DND-41 (cell line): Measurements from ENCODE around the gene SOCS7.

Experiments
- ATAC-seq: fragments of 200-7000 bp; cut with Tn5 transposase; 3 replicates; pipeline ENCODE4 v1.9.1; 2021; ENCODE audit warnings: low read depth; ENCODE audit not compliant: insufficient read depth
- DNase-seq: peaks from one replicate; pipeline ENCODE4 v3.0.0-alpha.2; 2020
- H2AFZ ChIP-seq: 2 replicates; pipeline ENCODE4 v1.6.0; 2012; ENCODE audit warnings: low read depth, low read length
- H3K27ac ChIP-seq: 2 replicates; pipeline ENCODE4 v1.5.1; 2012; ENCODE audit warnings: low read length, inconsistent platforms
- H3K27me3 ChIP-seq: fragments of 200-600 bp; sonication (generic); 2 replicates; pipeline ENCODE4 v1.6.0; 2012; ENCODE audit warnings: low read length, mild to moderate bottlenecking, inconsistent platforms; ENCODE audit not compliant: insufficient read depth, poor library complexity
- H3K36me3 ChIP-seq: 2 replicates; pipeline ENCODE4 v1.5.1; 2012; ENCODE audit warnings: low read length, inconsistent platforms; ENCODE audit not compliant: insufficient read depth
- H3K4me1 ChIP-seq: 2 replicates; pipeline ENCODE4 v1.5.1; 2012; ENCODE audit warnings: mild to moderate bottlenecking, low read length; ENCODE audit not compliant: insufficient read depth
- H3K4me2 ChIP-seq: 2 replicates; pipeline ENCODE4 v1.6.0; 2012; ENCODE audit warnings: mild to moderate bottlenecking, moderate library complexity, low read length, inconsistent platforms; ENCODE audit not compliant: insufficient read depth
- H3K4me3 ChIP-seq, 2 experiments: fragments of 200-600 bp in 1 of 2; shearing (Covaris generic) in 1 of 2; 2 replicates each; pipeline ENCODE4 v1.5.1; 2012 to 2016; ENCODE audit warnings: inconsistent platforms in 2 of 2, low read length in 2 of 2, mild to moderate bottlenecking in 2 of 2, low read depth in 1 of 2, moderate library complexity in 1 of 2
- H3K79me2 ChIP-seq: 2 replicates; pipeline ENCODE4 v1.6.0; 2012; ENCODE audit warnings: low read length, inconsistent platforms; ENCODE audit not compliant: insufficient read depth
- H3K9ac ChIP-seq: 2 replicates; pipeline ENCODE4 v1.6.0; 2012; ENCODE audit warnings: low read depth, mild to moderate bottlenecking, inconsistent platforms, low read length, moderate library complexity
- H3K9me3 ChIP-seq: 2 replicates; pipeline ENCODE4 v1.5.1; 2012; ENCODE audit warnings: low read length, moderate library complexity, mild to moderate bottlenecking, inconsistent platforms; ENCODE audit not compliant: insufficient read depth, severe bottlenecking
- H4K20me1 ChIP-seq: 2 replicates; pipeline ENCODE4 v1.6.0; 2012; ENCODE audit warnings: low read length; ENCODE audit not compliant: insufficient read depth
- EZH2 ChIP-seq: IDR thresholded peaks from 3 replicates; pipeline ENCODE4 v1.6.1; 2012; ENCODE audit warnings: borderline replicate concordance, low read depth, mild to moderate bottlenecking, moderate library complexity, low read length, inconsistent platforms; ENCODE audit not compliant: severe bottlenecking
- TF ChIP-seq, protein P1 (sequence below): IDR thresholded peaks from 2 replicates; pipeline ENCODE4 v1.5.1; 2012; ENCODE audit warnings: borderline replicate concordance, low read length, moderate library complexity, mild to moderate bottlenecking; ENCODE audit not compliant: poor library complexity, severe bottlenecking; ENCODE audit errors: extremely low read depth

The SOCS7 gene

DNA sequence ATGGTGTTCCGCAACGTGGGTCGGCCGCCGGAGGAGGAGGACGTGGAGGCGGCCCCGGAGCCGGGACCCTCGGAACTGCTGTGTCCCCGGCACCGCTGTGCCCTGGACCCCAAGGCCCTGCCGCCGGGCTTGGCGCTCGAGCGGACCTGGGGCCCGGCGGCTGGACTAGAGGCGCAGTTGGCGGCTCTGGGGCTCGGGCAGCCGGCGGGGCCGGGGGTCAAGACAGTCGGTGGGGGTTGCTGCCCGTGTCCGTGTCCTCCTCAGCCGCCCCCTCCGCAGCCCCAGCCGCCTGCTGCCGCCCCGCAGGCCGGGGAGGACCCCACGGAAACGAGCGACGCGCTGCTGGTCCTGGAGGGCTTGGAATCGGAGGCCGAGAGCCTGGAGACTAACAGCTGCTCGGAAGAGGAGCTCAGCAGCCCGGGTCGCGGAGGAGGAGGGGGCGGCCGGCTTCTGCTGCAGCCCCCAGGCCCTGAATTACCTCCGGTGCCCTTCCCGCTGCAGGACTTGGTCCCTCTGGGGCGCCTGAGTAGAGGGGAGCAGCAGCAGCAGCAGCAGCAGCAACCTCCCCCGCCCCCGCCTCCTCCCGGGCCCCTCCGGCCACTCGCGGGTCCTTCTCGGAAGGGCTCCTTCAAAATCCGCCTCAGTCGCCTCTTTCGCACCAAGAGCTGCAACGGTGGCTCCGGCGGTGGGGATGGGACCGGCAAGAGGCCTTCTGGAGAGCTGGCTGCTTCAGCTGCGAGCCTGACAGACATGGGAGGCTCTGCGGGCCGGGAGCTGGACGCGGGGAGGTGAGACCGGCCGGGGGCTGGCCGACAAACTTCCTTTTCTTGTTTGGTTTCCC lies 821 bp downstream of the SOCS7 start:
- H3K27ac ChIP-seq: peak overlapping the region; percentile 49
- peak; percentile 44 for DNase-seq
- H3K4me3 ChIP-seq: peak overlapping the region; percentile 61 to 73
- peak overlapping the region; percentile 53; the same call in 1 of the 2 replicates for H2AFZ ChIP-seq
- H4K20me1 ChIP-seq: peaks cover 33% of the 10 kb centered on the region
- peaks cover 55% of the 10 kb centered on the region for H3K79me2 ChIP-seq
- peaks cover 4% of the 10 kb centered on the region; the same call in 1 of the 2 replicates for H3K36me3 ChIP-seq
- H3K4me1 ChIP-seq: peaks cover 65% of the 10 kb centered on the region
- peak; percentile 15; the same call in 2 of the 3 replicates for ATAC-seq
- H3K9me3 ChIP-seq: no peaks in the 10 kb centered on the region
- H3K4me2 ChIP-seq: peak overlapping the region; percentile 91
- TF ChIP-seq, protein P1, sequence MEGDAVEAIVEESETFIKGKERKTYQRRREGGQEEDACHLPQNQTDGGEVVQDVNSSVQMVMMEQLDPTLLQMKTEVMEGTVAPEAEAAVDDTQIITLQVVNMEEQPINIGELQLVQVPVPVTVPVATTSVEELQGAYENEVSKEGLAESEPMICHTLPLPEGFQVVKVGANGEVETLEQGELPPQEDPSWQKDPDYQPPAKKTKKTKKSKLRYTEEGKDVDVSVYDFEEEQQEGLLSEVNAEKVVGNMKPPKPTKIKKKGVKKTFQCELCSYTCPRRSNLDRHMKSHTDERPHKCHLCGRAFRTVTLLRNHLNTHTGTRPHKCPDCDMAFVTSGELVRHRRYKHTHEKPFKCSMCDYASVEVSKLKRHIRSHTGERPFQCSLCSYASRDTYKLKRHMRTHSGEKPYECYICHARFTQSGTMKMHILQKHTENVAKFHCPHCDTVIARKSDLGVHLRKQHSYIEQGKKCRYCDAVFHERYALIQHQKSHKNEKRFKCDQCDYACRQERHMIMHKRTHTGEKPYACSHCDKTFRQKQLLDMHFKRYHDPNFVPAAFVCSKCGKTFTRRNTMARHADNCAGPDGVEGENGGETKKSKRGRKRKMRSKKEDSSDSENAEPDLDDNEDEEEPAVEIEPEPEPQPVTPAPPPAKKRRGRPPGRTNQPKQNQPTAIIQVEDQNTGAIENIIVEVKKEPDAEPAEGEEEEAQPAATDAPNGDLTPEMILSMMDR: no peak
- H3K27me3 ChIP-seq: no peaks in the 10 kb centered on the region
- peak overlapping the region; percentile 84 for H3K9ac ChIP-seq

DNA sequence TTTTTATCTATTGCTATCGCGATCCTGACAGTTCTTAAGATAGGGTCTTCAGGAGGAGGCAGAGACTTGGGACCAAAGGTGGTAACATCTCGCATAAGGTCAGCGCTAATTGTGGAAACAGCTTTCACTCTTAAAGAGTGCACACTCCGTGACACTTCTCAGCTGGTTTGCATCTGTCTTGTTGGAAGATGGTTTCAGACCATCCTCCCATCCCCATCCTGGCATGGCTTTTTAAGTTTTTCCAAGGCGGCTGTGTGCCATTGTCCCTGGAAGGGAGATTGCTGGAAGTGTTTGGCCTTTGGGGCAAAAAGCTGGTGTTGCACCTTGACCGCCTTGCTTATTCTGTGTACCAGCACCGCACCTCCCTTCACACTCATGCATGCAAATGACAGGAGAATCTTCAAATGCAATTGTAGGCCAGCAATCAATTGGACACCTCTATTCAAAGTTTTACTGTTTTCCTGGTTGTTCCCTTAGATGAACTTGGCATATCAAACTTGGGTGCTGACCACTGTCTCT lies 1.5 kb downstream of the SOCS7 start:
- peak overlapping the region; percentile 61 to 73; a peak in 3 of 4 replicates for H3K4me3 ChIP-seq
- H4K20me1 ChIP-seq: peaks cover 40% of the 10 kb centered on the region
- H3K4me1 ChIP-seq: peaks cover 68% of the 10 kb centered on the region
- H3K9ac ChIP-seq: peak overlapping the region; percentile 84
- H3K9me3 ChIP-seq: no peaks in the 10 kb centered on the region
- DNase-seq (no peak), ATAC-seq (no peak)
- H3K4me2 ChIP-seq: peak overlapping the region; percentile 91
- no peaks in the 10 kb centered on the region for H3K27me3 ChIP-seq
- H2AFZ ChIP-seq: no peak overlapping the region
- H3K36me3 ChIP-seq: peaks cover 4% of the 10 kb centered on the region; the same call in 1 of the 2 replicates
- peaks cover 62% of the 10 kb centered on the region for H3K79me2 ChIP-seq
- TF ChIP-seq, protein P1: no peak
- TF ChIP-seq EZH2: no peak
- peak overlapping the region; percentile 49 for H3K27ac ChIP-seq

- TF ChIP-seq, protein P1: no peak
- TF ChIP-seq EZH2: no peak
- H3K27ac ChIP-seq: peak overlapping the region; percentile 49
- DNase-seq (no peak), ATAC-seq (no peak)
- H3K4me3 ChIP-seq: peak overlapping the region; percentile 61 to 73; a peak in 3 of 4 replicates
- H3K36me3 ChIP-seq: peaks cover 4% of the 10 kb centered on the region; the same call in 1 of the 2 replicates
- no peaks in the 10 kb centered on the region for H3K27me3 ChIP-seq
- peak overlapping the region; percentile 91 for H3K4me2 ChIP-seq
- peaks cover 67% of the 10 kb centered on the region for H3K79me2 ChIP-seq
- peak overlapping the region; percentile 84 for H3K9ac ChIP-seq
- peaks cover 40% of the 10 kb centered on the region for H4K20me1 ChIP-seq
- H3K4me1 ChIP-seq: peaks cover 68% of the 10 kb centered on the region
- H2AFZ ChIP-seq: no peak overlapping the region
- no peaks in the 10 kb centered on the region for H3K9me3 ChIP-seq
Observed at GRCh38 chr17:38353668-38354067, 2.0 kb downstream of the SOCS7 start.
